ENCODE data around the gene LRMDA.

GRCh38 chr10:75766106-75766505, 334.7 kb downstream of the LRMDA start:
- TF ChIP-seq, protein P1, sequence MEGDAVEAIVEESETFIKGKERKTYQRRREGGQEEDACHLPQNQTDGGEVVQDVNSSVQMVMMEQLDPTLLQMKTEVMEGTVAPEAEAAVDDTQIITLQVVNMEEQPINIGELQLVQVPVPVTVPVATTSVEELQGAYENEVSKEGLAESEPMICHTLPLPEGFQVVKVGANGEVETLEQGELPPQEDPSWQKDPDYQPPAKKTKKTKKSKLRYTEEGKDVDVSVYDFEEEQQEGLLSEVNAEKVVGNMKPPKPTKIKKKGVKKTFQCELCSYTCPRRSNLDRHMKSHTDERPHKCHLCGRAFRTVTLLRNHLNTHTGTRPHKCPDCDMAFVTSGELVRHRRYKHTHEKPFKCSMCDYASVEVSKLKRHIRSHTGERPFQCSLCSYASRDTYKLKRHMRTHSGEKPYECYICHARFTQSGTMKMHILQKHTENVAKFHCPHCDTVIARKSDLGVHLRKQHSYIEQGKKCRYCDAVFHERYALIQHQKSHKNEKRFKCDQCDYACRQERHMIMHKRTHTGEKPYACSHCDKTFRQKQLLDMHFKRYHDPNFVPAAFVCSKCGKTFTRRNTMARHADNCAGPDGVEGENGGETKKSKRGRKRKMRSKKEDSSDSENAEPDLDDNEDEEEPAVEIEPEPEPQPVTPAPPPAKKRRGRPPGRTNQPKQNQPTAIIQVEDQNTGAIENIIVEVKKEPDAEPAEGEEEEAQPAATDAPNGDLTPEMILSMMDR (IDR thresholded peaks at IDR 0.05): no peak
- TF ChIP-seq EZH2 (IDR thresholded peaks at IDR 0.05): no peak

Measured in neural progenitor cell (in vitro differentiated cells).